Measurements from ENCODE around the gene CNR1.
"Not testable (repeated sequence)": the region's sequence is repeated elsewhere in the genome, so short reads cannot be mapped to it uniquely, and the experiment has no call there.

The CNR1 gene

GRCh38 chr6:88165844-88166492, at the start of gene CNR1:
TSS of gene CNR1 (minus strand) at chr6:88166347. CDS start at chr6:88145274, 21,073 bp downstream.
- peak; percentile 62 for DNase-seq (ENCODE audit: low spot score)

- no peak for DNase-seq (ENCODE audit: low spot score)
Measured at GRCh38 chr6:88211446-88211845, 45.3 kb upstream of the CNR1 start.

GRCh38 chr6:88209301-88209700, 43.2 kb upstream of the CNR1 start:
- DNase-seq (ENCODE audit: low spot score), result no peak

GRCh38 chr6:88208726-88209125, 42.6 kb upstream of the CNR1 start:
- DNase-seq (ENCODE audit: low spot score), result no peak

- DNase-seq (ENCODE audit: low spot score), result not testable (repeated sequence)
Measured at GRCh38 chr6:88201734-88202133, 35.6 kb upstream of the CNR1 start.

- no peak for DNase-seq (ENCODE audit: low spot score)
Measured at GRCh38 chr6:88184921-88185320, 18.8 kb upstream of the CNR1 start.

GRCh38 chr6:88183471-88183870, 17.3 kb upstream of the CNR1 start:
- no peak for DNase-seq (ENCODE audit: low spot score)

- DNase-seq (ENCODE audit: low spot score), result no peak
Measured at GRCh38 chr6:88179692-88180091, 13.5 kb upstream of the CNR1 start.

- DNase-seq (ENCODE audit: low spot score), result no peak
Measured at GRCh38 chr6:88177961-88178464, 11.9 kb upstream of the CNR1 start.

- DNase-seq (ENCODE audit: low spot score), result no peak
Measured at GRCh38 chr6:88174906-88175305, 8.8 kb upstream of the CNR1 start.

- DNase-seq (ENCODE audit: low spot score), result no peak
Measured at GRCh38 chr6:88171312-88171711, 5.2 kb upstream of the CNR1 start.

- DNase-seq (ENCODE audit: low spot score), result peak; percentile 2
Measured at GRCh38 chr6:88168362-88168761, 2.2 kb upstream of the CNR1 start.

- peak; percentile 3 for DNase-seq (ENCODE audit: low spot score)
Measured at GRCh38 chr6:88167352-88167937, 1.3 kb upstream of the CNR1 start.

GRCh38 chr6:88166493-88167351, 575 bp upstream of the CNR1 start:
- DNase-seq (ENCODE audit: low spot score), result peak; percentile 11

GRCh38 chr6:88165087-88165843, 882 bp downstream of the CNR1 start:
- no peak for DNase-seq (ENCODE audit: low spot score)

- no peak for DNase-seq (ENCODE audit: low spot score)
Measured at GRCh38 chr6:88164061-88164460, 2.1 kb downstream of the CNR1 start.

- no peak for DNase-seq (ENCODE audit: low spot score)
Measured at GRCh38 chr6:88163616-88164015, 2.5 kb downstream of the CNR1 start.

- no peak for DNase-seq (ENCODE audit: low spot score)
Measured at GRCh38 chr6:88161940-88162339, 4.2 kb downstream of the CNR1 start.

GRCh38 chr6:88157106-88157505, 9.0 kb downstream of the CNR1 start:
- no peak for DNase-seq (ENCODE audit: low spot score)

- DNase-seq (ENCODE audit: low spot score), result no peak
Measured at GRCh38 chr6:88145298-88145963, 20.7 kb downstream of the CNR1 start.

GRCh38 chr6:88144637-88145297, 21.4 kb downstream of the CNR1 start:
- no peak for DNase-seq (ENCODE audit: low spot score)
